Muscle layer of colon (tissue), 2 donors: ENCODE data around the gene CDSN.
"Not testable (repeated sequence)": the region's sequence is repeated elsewhere in the genome, so short reads cannot be mapped to it uniquely, and the experiment has no call there.

Experiments used
- H3K27ac ChIP-seq: one replicate; pipeline ENCODE4 v1.7.0; 2013; ENCODE audit warnings: low read depth, mild to moderate bottlenecking, low read length, moderate library complexity
- H3K27me3 ChIP-seq, 2 donors: one replicate each; pipeline ENCODE4 v1.7.0; 2013; ENCODE audit warnings: low read length in 2 of 2, mild to moderate bottlenecking in 2 of 2; ENCODE audit not compliant: insufficient read depth in 2 of 2, control insufficient read depth in 1 of 2
- H3K36me3 ChIP-seq: one replicate; pipeline ENCODE4 v1.7.0; 2013; ENCODE audit warnings: mild to moderate bottlenecking, low read length; ENCODE audit not compliant: insufficient read depth
- H3K4me1 ChIP-seq: one replicate; pipeline ENCODE4 v1.7.0; 2013; ENCODE audit warnings: mild to moderate bottlenecking, low read length; ENCODE audit not compliant: insufficient read depth
- H3K4me3 ChIP-seq, 2 donors: one replicate each; pipeline ENCODE4 v1.7.0; 2013; ENCODE audit warnings: low read length in 2 of 2, low read depth in 1 of 2, mild to moderate bottlenecking in 1 of 2, moderate library complexity in 1 of 2
- H3K9ac ChIP-seq: one replicate; pipeline ENCODE4 v1.7.0; 2013; ENCODE audit warnings: low read length
- H3K9me3 ChIP-seq: one replicate; pipeline ENCODE4 v1.7.0; 2013; ENCODE audit warnings: mild to moderate bottlenecking, low read length
- donor health status: abdominal sarcoma.
- donor health status: Adenocarcinoma of cecum.

CDSN gene

DNA sequence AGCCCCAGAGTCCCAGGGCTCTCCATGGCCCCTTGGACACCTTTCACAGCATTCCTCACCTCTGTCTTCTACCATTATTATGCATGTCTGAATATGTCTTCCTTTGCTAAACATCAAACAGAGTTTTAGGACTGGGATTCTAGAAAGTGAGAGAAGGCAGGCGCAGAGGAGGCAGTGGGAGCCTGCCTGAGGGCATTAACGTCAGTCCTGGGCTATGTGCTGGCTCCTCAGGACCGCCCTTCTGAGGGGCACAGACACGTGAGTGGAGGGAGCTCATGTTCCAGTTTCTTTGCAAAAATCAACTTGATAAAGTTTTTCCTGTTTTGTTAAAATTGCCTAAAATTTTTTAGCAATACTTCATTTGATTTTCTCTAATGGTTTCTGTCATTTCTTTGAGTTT, 45.8 kb downstream of the CDSN start:
- Histone ChIP-seq H3K4me3 (no peak overlapping the region), H3K4me1 (peaks cover 10% of the 10 kb centered on the region), H3K9me3 (no peaks in the 10 kb centered on the region), H3K9ac (no peak overlapping the region), H3K27ac (no peak overlapping the region), H3K27me3 (no peaks in the 10 kb centered on the region), H3K36me3 (no peaks in the 10 kb centered on the region)

- Histone ChIP-seq H3K27me3 (no peaks in the 10 kb centered on the region), H3K27ac (no peak overlapping the region), H3K4me1 (peaks cover 8% of the 10 kb centered on the region), H3K36me3 (no peaks in the 10 kb centered on the region), H3K9ac (no peak overlapping the region), H3K4me3 (no peak overlapping the region), H3K9me3 (no peaks in the 10 kb centered on the region)
These were observed 49.5 kb downstream of the CDSN start for GRCh38 chr6:31070711-31071197.

DNA sequence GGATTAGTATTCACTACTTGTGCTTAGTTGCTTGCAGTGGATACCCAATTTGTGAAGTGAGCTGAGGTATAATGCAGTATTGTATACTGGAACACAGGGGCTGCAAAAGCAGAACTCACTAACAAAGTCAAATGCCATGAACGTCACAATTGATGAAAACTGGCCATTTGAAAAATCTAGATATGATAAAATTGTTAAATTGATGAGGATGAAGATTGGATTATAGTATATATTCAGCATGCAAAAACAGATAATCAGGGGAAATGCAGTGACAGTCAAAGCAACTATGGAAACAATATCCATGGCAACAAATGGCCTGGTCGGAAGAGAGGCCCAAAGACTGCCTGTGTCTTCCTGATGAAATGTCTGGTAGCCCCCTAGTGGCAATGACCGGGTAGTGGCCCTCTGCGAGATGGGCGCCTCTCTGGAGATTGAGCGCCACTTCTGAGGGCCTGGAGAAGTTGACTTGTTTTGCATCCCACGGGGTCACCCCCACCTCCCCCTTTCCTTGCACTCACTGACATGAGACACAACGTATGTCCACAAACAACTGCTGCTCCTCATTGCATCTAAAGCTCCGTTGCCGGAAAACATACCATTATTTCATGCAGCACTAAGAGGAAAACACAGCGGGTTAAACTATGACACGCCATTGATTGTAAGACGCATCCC, 51.4 kb downstream of the CDSN start:
- Histone ChIP-seq H3K36me3 (no peaks in the 10 kb centered on the region), H3K27me3 (no peaks in the 10 kb centered on the region), H3K4me1 (peaks cover 8% of the 10 kb centered on the region), H3K27ac (no peak overlapping the region), H3K4me3 (no peak overlapping the region), H3K9ac (no peak overlapping the region), H3K9me3 (no peaks in the 10 kb centered on the region)

DNA sequence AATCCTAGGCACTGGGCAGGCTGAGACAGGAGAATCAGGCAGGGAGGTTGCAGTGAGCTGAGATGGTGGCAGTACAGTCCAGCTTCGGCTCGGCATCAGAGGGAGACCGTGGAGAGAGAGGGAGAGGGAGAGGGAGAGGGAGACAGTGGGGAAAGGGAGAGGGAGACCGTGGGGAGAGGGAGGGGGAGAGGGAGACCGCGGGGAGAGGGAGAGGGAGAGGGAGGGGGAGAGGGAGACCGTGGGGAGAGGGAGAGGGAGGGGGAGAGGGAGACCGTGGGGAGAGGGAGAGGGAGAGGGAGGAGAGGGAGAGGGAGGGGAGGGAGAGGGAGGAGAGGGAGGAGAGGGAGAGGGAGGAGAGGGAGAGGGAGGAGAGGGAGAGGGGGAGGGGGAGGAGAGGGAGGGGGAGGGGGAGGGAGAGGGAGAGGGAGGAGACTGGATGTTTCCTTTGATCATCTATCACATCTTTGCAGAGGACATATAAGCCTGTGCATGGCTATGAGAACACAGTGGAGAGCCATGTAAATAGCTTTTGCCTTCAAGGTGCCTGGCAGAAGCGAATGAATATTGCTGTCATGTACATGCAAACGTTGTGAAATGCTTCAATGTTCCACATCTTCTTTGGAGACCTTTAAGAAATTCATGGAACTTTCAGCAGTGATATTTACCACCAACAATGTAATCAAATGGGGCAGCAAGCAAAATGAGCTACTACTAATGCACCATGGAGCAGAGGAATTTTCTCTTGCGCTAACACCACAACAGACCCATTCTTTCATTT, 52.2 kb downstream of the CDSN start:
- not testable (repeated sequence) for H3K27ac ChIP-seq, H3K36me3 ChIP-seq, H3K4me3 ChIP-seq, H3K27me3 ChIP-seq, H3K9me3 ChIP-seq, H3K4me1 ChIP-seq, H3K9ac ChIP-seq

DNA sequence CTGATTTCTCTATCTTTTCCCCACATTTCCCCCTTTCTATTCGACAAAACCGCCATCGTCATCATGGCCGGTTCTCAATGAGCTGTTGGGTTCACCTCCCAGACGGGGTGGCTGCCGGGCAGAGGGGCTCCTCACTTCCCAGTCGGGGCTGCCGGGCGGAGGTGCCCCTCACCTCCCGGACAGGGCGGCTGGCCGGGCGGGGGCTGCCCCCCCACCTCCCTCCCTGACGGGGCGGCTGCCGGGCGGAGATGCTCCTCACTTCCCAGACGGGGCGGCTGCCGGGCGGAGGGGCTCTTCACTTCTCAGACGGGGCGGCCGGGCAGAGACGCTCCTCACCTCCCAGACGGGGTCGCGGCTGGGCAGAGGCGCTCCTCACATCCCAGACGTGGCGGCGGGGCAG, 53.2 kb downstream of the CDSN start:
- not testable (repeated sequence) for H3K9ac ChIP-seq, H3K27me3 ChIP-seq, H3K4me3 ChIP-seq, H3K4me1 ChIP-seq, H3K27ac ChIP-seq, H3K36me3 ChIP-seq, H3K9me3 ChIP-seq

GRCh38 chr6:31065556-31065955, 54.7 kb downstream of the CDSN start:
- no peaks in the 10 kb centered on the region for H3K36me3 ChIP-seq
- no peaks in the 10 kb centered on the region for H3K4me1 ChIP-seq
- peaks cover 0 to 3% of the 10 kb centered on the region in 2 donors for H3K27me3 ChIP-seq
- H3K9me3 ChIP-seq = no peaks in the 10 kb centered on the region
- H3K9ac ChIP-seq = no peak overlapping the region
- no peak overlapping the region for H3K27ac ChIP-seq
- H3K4me3 ChIP-seq = no peak overlapping the region
